AML-193 (cell line): ENCODE data around the gene FYN.

Experiments used
- DNase-seq, 2 experiments: peaks; one replicate each; lab custom pipeline; 2025; lab: John Stamatoyannopoulos, UW

The FYN gene

DNA sequence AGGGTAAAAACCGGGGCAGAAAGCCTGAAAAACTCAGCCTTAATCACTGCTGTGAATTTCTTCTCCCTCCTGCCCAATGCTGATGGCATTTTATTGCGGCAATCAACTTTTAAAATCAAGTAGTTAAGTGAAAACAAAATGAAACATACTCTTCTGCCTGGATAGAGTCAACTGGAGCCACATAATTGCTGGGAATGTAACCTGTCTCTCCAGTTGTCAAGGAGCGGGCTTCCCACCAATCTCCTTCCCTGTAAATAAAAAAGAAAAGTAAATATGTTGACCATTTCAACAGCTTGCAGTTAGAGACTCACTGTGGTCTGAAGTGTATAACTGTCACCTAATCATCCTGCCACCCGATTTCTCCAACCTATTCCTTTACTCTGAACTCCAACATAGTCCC lies 165.5 kb downstream of the FYN start:
- DNase-seq, result no peak

DNA sequence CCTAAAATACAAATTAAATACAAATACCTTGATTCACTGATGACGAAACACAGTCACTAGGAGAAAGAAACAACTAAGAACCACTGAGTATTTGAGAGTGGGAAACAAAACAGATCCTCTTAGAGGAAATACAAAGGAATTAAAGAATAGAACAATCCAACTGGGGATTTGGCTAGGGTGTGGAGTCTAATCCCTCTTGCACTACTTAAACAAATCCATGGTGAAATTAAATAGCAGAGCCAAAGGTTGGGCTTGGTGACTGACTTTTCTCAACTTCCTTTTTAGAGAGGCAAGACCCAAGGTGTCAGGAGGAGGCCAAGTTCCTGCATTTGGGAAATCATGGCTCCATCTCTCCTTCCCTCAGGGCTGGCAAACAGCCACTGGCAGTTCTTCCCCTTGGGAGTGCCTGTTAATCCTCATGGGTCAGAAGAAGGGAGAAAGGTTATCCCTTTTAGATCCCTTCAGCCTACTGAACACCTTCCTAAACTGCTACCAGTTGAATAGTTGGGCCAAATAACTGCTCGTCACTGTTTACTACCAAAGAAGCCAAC lies 166.3 kb downstream of the FYN start:
- DNase-seq, result no peak

- DNase-seq, result no peak
These were observed 169.5 kb downstream of the FYN start for GRCh38 chr6:111703723-111704122.

DNA sequence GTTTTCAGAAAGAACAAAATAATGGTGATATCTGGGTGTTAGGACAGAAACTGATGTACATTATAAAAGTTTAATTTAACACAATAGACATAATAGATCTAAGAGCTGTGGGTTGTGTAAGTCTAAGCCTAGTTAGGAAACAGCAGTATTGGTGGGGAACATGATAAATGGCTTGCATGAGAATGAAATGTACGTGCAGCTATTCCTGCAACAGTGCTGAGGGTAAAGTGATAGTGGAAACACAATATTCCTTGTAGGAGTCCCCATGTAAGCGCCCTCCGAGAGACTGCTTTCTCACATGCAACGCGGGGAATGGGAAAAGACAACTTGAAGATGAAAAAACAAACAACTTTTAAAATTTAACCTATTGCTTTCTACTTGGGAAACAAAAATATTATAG lies 171.0 kb downstream of the FYN start:
- no peak for DNase-seq

DNA sequence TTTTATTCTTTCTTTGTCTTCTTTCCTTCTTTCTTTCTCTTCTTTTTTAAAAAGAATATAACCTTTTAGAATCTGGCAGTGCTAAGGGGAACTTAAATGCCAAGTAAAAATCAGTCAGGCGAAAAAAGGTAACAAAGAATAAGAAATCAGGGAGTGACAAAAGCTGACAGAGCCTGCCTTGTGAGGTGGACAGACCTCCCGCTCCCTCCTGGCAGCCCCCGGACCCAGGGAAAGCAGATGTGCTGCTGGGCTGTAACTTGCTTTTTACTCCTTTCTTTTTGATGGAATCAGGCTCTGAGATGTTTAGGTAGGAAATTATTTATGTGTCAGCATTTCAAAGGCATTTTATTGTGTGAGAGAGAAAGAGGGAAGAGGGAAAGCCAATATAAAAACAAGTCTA lies 172.1 kb downstream of the FYN start:
- DNase-seq, result no peak

DNA sequence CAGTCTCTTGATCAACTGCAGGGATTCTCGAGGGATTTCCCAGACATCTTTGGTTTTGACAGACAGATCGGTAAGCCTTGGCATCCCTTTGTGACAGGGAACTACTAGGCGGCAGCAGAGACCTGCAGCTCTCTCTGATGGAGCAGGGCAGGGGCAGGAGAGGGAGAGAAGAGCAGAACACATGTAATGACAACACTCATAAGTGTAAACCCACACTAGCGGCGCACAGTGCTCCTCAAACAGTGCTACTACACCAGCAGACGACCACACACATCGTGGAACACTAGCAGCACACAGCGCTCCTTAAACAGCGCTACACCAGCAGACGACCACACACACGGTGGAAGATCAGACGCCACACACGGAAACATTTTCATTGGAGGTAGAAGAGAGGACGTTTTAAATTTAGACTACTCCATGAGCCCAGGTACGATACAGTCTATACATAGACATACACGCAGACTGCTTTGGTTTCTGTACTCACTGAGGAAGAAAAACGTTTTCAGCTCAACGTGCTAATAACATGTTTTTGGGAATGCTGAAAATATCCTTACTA lies 173.0 kb downstream of the FYN start:
- DNase-seq, result no peak

DNA sequence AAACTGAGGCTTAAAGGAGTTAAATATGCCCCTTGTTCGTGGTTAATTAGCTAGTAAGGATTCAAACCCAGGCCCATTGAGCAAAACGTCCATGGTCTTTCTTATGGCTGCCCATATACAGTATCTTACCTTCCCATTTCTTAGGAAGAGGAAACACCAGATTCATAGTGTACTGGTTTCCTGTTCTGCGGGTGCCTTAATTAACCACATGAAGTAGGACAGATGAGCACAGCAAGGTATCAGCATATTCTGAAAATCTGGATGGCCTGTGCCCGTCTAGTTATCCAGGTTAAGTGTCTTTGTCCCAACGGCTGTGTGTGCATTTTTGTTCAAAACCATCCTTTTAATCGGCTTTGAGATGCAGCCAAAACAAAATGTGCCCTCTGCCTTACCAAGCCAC lies 174.1 kb downstream of the FYN start:
- no peak for DNase-seq

DNA sequence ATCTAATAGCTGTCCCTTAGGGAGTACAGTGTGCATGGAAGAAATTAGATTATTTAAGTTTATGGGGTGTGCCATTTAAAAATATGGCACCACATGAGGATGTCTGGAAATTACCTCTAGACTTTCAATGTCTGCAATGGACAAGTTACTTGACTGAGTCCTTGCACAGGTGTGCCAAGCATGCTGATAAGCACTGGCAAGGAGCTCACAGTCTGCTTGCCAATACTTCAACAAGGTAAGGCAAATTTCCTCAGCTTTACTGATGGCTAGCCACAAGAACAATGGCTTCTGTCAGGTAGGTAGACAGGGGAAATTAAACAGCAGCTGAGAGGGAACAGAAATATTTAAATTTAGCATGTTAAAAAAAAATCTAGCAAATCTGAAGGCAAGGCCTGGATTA lies 176.4 kb downstream of the FYN start:
- no peak for DNase-seq

GRCh38 chr6:111692327-111693164 lies 180.7 kb downstream of the FYN start:
- no peak for DNase-seq

DNA sequence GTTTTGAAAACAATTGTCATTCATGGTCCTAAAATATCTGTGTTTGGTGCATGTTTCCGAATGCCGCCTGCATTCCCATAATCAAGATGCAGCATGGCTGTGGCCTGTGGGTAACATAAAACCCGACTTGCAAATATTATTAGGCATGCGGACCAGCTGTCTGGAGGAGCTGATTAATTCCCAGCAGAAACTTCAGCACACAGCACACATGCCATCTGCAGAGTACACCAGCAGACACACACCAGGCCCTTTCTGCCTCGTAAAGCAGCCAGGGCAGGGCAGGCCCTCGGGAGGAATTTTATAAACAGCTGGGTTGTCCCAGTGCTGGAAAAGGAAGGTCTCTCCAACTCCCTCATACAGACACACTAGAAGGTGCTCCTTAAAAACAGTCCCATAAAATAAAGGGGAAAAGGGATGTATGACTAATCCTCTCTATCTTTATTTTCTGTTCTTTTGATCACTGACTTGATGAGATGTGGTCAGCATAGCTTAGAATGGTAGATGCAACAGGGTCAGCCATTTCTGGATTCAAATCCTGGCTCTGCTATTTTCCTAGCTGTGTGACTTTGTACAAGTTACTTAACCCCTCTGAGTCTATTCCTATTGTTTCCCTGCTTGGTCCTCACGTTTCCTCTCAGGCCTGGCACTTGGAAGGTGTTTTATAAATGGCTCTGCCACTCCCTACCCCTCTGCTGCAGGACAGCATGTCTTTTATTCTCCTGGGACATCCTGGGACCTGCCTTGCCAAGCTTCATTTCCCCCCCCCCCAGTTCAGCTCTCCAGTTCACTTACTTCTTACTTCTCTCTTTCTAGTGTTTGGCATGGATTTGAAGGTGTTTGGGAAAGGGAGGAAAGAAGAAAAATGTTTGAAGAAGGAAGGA lies 181.7 kb downstream of the FYN start:
- no peak for DNase-seq

- DNase-seq, result no peak
These were observed 183.3 kb downstream of the FYN start for GRCh38 chr6:111689946-111690345.

- DNase-seq, result no peak
These were observed 183.8 kb downstream of the FYN start for GRCh38 chr6:111689419-111689818.

- DNase-seq, result no peak
These were observed 184.9 kb downstream of the FYN start for GRCh38 chr6:111688331-111688730.

DNA sequence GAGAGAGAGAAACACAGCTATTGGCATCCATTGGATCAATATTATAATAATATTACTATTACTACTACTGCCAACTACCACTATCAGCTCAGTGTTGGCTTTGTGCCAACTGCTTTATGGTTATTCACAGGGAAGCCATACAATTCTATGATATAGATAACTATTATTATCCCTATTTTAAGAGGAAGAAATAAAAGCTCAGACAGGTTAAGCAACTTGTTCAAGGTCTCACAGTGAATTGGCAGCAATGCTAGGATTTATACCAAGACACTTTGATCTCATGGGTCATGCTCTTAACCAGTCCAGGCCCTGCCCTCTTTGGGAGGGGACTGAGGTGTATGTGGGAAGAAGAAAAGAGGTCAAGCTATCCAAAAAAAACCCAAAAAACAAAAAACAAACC lies 185.6 kb downstream of the FYN start:
- DNase-seq, result no peak

- no peak for DNase-seq
These were observed 186.4 kb downstream of the FYN start for GRCh38 chr6:111686932-111687266.

DNA sequence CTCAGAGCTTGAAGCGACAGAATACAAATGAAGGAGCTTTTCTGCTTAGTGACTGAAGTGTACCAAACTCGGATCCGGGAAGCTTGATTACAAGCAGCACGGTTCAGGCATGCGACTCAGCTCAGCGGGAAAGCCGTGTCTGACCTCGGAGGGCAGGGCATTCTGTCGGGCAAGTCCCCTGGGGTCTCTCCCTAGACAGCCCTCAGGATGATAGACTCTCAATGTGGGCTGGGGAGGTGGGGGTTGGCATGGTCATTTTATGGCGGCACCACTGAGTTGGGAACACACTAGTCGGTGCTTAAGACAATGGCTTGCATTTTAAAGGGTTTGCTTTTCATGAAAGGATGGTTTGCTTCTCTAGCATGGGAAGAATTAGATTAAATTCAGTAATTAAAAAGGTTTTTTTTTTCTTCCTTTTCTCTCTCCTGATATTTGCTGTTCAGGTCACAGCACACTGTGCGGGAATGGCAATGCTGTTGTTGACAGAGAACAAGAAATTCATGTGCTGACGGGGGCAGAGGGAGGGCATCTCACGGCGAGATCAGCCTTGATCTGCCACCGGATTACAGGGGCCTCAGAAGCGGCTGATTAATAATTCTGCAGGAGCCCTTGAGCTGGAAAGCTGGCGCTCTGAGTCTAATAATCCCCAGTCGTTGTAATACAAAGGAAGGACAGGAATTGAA lies 186.9 kb downstream of the FYN start:
- DNase-seq, result no peak

DNA sequence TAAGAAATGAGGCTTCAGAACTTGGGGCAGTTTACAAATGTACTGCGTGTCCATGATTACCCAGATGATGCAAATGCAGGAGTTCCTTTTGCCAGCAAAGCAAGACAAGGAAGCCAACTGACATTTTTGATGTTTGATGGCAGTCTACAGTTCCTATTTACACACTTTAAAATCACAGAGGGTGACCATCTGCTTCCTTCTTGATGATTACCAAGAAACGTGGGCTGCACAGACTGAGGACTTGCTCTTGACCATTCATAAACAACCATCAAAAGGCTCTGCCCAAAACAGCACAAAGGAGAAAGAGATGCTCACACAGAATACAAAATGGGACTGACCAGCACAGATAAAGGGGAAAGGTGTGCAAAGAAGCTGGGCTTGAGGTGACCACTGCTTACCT lies 187.7 kb downstream of the FYN start:
- DNase-seq, result no peak

DNA sequence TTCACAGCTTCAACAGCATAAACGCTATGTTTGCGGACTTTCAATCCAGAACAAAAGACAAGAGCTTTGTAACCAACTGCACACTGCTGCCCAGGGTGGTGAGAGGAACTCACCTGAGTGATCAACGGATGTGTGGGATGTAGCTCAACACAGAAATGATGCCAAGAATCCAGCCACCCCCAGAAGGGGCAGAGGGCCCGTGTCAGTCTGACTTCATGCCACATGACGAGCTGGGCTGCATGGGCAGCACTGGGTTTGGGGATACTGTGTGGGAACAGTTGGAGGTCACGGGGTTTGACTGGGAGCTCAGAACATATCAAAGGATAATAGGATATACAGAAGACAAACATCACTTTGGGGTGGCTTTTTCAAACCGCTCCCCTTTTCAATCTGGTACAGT lies 188.2 kb downstream of the FYN start:
- no peak for DNase-seq

DNA sequence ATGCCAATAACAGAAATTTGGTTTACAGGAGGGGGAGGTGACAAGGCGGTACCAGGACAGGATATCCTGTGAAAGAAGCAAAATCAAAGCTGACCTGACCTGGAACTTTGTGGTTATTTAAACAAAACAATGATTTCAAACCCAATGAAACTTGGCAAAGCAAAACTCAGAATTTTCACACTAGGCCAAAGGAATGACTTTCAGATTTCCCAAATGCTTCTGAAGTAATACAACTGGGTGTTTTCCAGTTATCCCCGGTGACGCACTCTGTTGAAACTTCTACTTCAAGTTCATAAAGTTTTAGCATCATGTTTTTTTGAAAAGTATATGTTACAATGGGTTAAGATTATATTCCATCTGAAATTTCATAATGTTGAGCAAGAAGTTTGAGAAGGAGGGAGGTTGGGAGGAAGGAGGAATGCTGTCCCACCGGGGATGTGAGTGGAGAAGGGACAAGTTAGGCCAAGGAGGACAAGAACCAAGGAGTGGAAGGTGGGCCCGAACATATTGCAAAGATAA lies 189.4 kb downstream of the FYN start:
- DNase-seq, result no peak

- DNase-seq, result no peak
These were observed 190.1 kb downstream of the FYN start for GRCh38 chr6:111683157-111683556.

GRCh38 chr6:111681860-111682259 lies 191.4 kb downstream of the FYN start:
- DNase-seq, result no peak
